Measurements from ENCODE around the gene CFAP410.
A peak's percentile ranks its signal among the peaks of the same experiment; 100 is the strongest.

GRCh38 chr21:44285138-44285992 lies 53.8 kb downstream of the CFAP410 start, which contains the start of gene AIRE:
- TF ChIP-seq USF2 (IDR thresholded peaks at IDR 0.05; ENCODE audit: low read length) (no peak), EP300 (IDR thresholded peaks at IDR 0.05; ENCODE audit: borderline replicate concordance in 1 of 2, low read depth in 2 of 2, low read length in 2 of 2) (no peak), RBBP5 (IDR thresholded peaks at IDR 0.05; ENCODE audit: borderline replicate concordance, low read depth, low read length) (no peak), EGR1 (IDR thresholded peaks at IDR 0.05; ENCODE audit: borderline replicate concordance, low read depth, low read length) (no peak), CHD2 (IDR thresholded peaks at IDR 0.05; ENCODE audit: low read length) (no peak), POLR2A (IDR thresholded peaks at IDR 0.05; ENCODE audit: control extremely low read depth in 1 of 2, low read depth in 2 of 2, low read length in 2 of 2) (no peak), POU5F1 (IDR thresholded peaks at IDR 0.05; ENCODE audit: low read depth, low read length) (no peak), SIRT6 (IDR thresholded peaks at IDR 0.05; ENCODE audit: low read length) (no peak), EZH2 (IDR thresholded peaks at IDR 0.05; ENCODE audit: low read depth, low read length, severe bottlenecking) (peak; percentile 53), ZNF274 (IDR thresholded peaks at IDR 0.05; ENCODE audit: borderline replicate concordance, extremely low read depth, low read length) (no peak), SP1 (IDR thresholded peaks at IDR 0.05; ENCODE audit: low read depth, low read length) (no peak), RFX5 (IDR thresholded peaks at IDR 0.05; ENCODE audit: borderline replicate concordance, low read depth, low read length) (no peak), CTCF (IDR thresholded peaks at IDR 0.05; ENCODE audit: control extremely low read depth in 1 of 3, insufficient read depth in 1 of 3, low read depth in 1 of 3, low read length in 3 of 3) (no peak), CEBPB (IDR thresholded peaks at IDR 0.05; ENCODE audit: low read depth, low read length) (no peak)

Measured in H1 (cell line).